ENCODE measurements around the gene PORCN. TPM values are rescaled to one million over a fixed set of nuclear protein-coding genes. Genes with fewer than 3 reads are reported as not detected.

The PORCN gene
- total RNA-seq, 6 donors from 2014 or later: 10.0 to 53.4 (median 14.3) TPM

DNA sequence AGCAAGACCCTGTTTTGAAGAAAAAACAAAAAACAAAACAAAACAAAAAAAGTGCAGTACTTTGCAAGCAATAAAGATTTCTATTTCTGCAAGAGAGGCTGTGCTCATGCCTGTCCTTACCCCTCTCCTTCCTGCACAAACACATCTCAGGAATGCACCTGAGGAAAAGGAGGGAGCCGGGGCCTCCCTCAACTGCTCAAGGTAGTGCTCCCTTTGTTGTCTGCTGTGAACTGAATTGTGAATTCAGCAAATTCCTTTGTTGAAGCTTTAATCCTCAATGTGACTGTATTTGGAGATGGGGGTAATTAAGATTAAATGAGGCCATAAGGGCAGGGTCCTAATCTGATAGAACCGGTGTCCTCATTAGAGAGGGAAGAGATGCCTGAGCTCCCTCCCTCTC is 18.9 kb upstream of the PORCN start:
- peaks cover 0 to 4% (median 0%) of the 10 kb centered on the region in 4 donors for H3K9me3 ChIP-seq
- 38 to 63% methylated on average over 1 to 2 of the region's 2 CpGs for WGBS, 2 donors
- H3K4me1 ChIP-seq: no peaks in the 10 kb centered on the region
- no peaks in the 10 kb centered on the region for H3K36me3 ChIP-seq
- no peaks in the 10 kb centered on the region for H3K27me3 ChIP-seq
- H3K4me3 ChIP-seq: no peak overlapping the region
- H3K27ac ChIP-seq: no peak overlapping the region
- ATAC-seq (ENCODE audit: low FRiP score in 2 of 2) (no peak), DNase-seq (no peak)
- TF ChIP-seq POLR2A (IDR thresholded peaks at IDR 0.05): no peak
- TF ChIP-seq EP300 (IDR thresholded peaks at IDR 0.05): no peak
- TF ChIP-seq, protein P1, sequence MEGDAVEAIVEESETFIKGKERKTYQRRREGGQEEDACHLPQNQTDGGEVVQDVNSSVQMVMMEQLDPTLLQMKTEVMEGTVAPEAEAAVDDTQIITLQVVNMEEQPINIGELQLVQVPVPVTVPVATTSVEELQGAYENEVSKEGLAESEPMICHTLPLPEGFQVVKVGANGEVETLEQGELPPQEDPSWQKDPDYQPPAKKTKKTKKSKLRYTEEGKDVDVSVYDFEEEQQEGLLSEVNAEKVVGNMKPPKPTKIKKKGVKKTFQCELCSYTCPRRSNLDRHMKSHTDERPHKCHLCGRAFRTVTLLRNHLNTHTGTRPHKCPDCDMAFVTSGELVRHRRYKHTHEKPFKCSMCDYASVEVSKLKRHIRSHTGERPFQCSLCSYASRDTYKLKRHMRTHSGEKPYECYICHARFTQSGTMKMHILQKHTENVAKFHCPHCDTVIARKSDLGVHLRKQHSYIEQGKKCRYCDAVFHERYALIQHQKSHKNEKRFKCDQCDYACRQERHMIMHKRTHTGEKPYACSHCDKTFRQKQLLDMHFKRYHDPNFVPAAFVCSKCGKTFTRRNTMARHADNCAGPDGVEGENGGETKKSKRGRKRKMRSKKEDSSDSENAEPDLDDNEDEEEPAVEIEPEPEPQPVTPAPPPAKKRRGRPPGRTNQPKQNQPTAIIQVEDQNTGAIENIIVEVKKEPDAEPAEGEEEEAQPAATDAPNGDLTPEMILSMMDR (IDR thresholded peaks at IDR 0.05): no peak
- TF ChIP-seq POLR2AphosphoS5 (IDR thresholded peaks at IDR 0.05): no peak

DNA sequence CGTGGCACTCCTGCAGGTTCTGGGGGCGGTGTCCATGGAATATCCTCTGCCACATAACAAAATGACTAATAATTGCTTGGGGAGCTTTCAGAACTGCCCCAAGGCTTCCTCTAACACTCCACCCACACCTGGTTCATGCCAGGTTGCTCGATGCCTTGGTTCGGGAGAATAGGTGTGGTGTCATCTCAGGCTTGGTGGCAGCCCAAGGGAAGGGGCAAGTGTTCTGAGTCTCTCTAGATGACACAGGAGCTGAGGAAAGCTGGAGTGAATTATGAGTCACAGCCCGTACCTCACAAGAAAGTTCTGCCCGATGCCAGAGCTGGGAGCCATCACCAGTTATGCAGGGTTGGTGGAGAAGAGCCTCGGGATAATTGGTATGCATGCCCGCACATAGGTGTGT is 18.1 kb upstream of the PORCN start:
- no peak for DNase-seq
- Histone ChIP-seq H3K4me1 (no peaks in the 10 kb centered on the region), H3K27me3 (no peaks in the 10 kb centered on the region), H3K9me3 (peaks cover 0 to 8% (median 0%) of the 10 kb centered on the region in 4 donors), H3K4me3 (no peak overlapping the region), H3K27ac (no peak overlapping the region), H3K36me3 (no peaks in the 10 kb centered on the region)
- TF ChIP-seq POLR2A (IDR thresholded peaks at IDR 0.05) (no peak), EP300 (IDR thresholded peaks at IDR 0.05) (no peak), POLR2AphosphoS5 (IDR thresholded peaks at IDR 0.05) (no peak)
- TF ChIP-seq, protein P1 (IDR thresholded peaks at IDR 0.05): no peak
- ATAC-seq (ENCODE audit: low FRiP score in 2 of 2): no peak
- 78 to 87% methylated on average over 3 to 8 of the region's 8 CpGs for WGBS, 2 donors

- Histone ChIP-seq H3K36me3 (no peaks in the 10 kb centered on the region), H3K9me3 (peaks cover 0 to 8% (median 0%) of the 10 kb centered on the region in 4 donors), H3K27me3 (no peaks in the 10 kb centered on the region), H3K4me3 (no peak overlapping the region), H3K27ac (no peak overlapping the region), H3K4me1 (no peaks in the 10 kb centered on the region)
- TF ChIP-seq EP300 (IDR thresholded peaks at IDR 0.05) (no peak), POLR2A (IDR thresholded peaks at IDR 0.05) (no peak), POLR2AphosphoS5 (IDR thresholded peaks at IDR 0.05) (no peak)
- TF ChIP-seq, protein P1 (IDR thresholded peaks at IDR 0.05): no peak
- WGBS, 2 donors: 84 to 100% methylated on average over 1 to 8 of the region's 9 CpGs
- ATAC-seq (ENCODE audit: low FRiP score in 2 of 2) (no peak), DNase-seq (no peak)
Measured at GRCh38 chrX:48491809-48492208, 17.0 kb upstream of the PORCN start.

DNA sequence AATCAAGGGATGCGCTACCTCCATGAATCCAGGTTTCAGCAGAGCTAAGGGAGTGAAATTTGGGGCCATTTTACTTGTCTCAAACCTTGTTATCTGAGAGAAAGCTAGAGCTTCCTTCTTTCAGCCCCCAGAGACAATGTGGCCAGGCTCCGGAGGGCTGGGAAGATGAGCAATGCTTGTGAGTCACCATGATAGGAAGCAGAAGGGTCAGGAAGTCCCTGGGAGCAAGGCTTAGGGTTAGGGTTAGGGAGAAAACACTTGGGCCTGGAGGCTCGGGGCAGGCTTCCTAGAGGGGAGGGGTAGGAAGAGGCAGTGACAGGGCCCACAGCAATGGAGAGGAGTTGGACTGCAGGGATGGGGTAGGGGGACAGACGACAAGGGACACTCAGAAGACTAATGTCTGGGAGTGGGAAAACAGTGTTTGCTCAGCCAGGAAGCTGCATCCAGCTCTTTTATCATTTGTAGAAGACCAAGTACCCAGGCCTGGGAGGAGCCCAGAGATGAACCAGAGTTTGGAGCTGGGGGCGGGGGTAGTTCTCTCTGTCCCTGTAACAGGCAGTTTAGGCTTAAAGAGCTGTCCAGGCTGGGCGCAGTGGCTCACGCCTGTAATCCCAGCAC is 16.4 kb upstream of the PORCN start:
- Histone ChIP-seq H3K27me3 (no peaks in the 10 kb centered on the region), H3K4me3 (no peak overlapping the region), H3K9me3 (peaks cover 0 to 8% (median 0%) of the 10 kb centered on the region in 4 donors), H3K4me1 (no peaks in the 10 kb centered on the region), H3K27ac (no peak overlapping the region), H3K36me3 (no peaks in the 10 kb centered on the region)
- WGBS, 2 donors: 79 to 85% methylated on average over 2 to 7 of the region's 7 CpGs
- TF ChIP-seq EP300 (IDR thresholded peaks at IDR 0.05): no peak
- TF ChIP-seq POLR2AphosphoS5 (IDR thresholded peaks at IDR 0.05): no peak
- TF ChIP-seq POLR2A (IDR thresholded peaks at IDR 0.05): no peak
- TF ChIP-seq, protein P1 (IDR thresholded peaks at IDR 0.05): no peak
- ATAC-seq (ENCODE audit: low FRiP score in 2 of 2): no peak
- DNase-seq: no peak

GRCh38 chrX:48493890-48494364 is 14.9 kb upstream of the PORCN start:
- 31 to 51% methylated on average over 5 to 10 of the region's 10 CpGs for WGBS, 2 donors
- H3K4me3 ChIP-seq: no peak overlapping the region
- DNase-seq (no peak), ATAC-seq (ENCODE audit: low FRiP score in 2 of 2) (peak in 1 of 2 donors; percentile 23)
- no peaks in the 10 kb centered on the region for H3K36me3 ChIP-seq
- peaks cover 0 to 8% (median 0%) of the 10 kb centered on the region in 4 donors for H3K9me3 ChIP-seq
- no peaks in the 10 kb centered on the region for H3K4me1 ChIP-seq
- H3K27me3 ChIP-seq: no peaks in the 10 kb centered on the region
- TF ChIP-seq, protein P1 (IDR thresholded peaks at IDR 0.05): peak in 3 of 6 experiments; percentile 15 to 22 (median 17)
- no peak for TF ChIP-seq POLR2A (IDR thresholded peaks at IDR 0.05)
- H3K27ac ChIP-seq: no peak overlapping the region
